Measurements from ENCODE around the gene RAP1GAP2.
A peak's percentile ranks its signal among the peaks of the same experiment; 100 is the strongest.
"Not testable (repeated sequence)": the region's sequence is repeated elsewhere in the genome, so short reads cannot be mapped to it uniquely, and the experiment has no call there.

Gene RAP1GAP2

DNA sequence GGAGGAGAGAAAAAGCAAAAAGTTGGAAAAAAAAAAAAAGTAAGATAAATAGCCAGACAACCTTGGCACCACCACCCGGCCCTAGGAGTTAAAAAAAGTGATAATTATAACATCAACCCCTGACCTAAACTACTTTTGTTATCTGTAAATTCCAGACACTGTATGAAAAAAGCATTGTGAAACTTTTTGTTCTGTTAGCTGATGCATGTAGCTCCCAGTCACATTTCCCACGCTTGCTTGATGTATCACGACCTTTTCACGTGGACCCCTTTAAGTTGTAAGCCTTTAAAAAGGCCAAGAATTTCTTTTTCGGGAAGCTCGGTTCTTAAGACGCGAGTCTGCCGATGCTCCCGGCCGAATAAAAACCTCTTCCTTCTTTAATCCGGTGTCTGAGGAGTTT, 10.9 kb upstream of the RAP1GAP2 start:
- not testable (repeated sequence) for H3K4me1 ChIP-seq (ENCODE audit: control insufficient read depth, insufficient read depth, low read length, poor library complexity, severe bottlenecking); H3K9me3 ChIP-seq (ENCODE audit: control insufficient read depth, low read length); H3K27me3 ChIP-seq (replicated peaks; ENCODE audit: control insufficient read depth, insufficient read depth, low read length, poor library complexity, severe bottlenecking); DNase-seq; H3K27ac ChIP-seq (ENCODE audit: insufficient read depth, low read length, poor library complexity, severe bottlenecking); H3K36me3 ChIP-seq (ENCODE audit: control insufficient read depth, insufficient read depth, low read length); H3K4me3 ChIP-seq (ENCODE audit: insufficient read depth, low read depth, low read length, poor library complexity, severe bottlenecking)

DNA sequence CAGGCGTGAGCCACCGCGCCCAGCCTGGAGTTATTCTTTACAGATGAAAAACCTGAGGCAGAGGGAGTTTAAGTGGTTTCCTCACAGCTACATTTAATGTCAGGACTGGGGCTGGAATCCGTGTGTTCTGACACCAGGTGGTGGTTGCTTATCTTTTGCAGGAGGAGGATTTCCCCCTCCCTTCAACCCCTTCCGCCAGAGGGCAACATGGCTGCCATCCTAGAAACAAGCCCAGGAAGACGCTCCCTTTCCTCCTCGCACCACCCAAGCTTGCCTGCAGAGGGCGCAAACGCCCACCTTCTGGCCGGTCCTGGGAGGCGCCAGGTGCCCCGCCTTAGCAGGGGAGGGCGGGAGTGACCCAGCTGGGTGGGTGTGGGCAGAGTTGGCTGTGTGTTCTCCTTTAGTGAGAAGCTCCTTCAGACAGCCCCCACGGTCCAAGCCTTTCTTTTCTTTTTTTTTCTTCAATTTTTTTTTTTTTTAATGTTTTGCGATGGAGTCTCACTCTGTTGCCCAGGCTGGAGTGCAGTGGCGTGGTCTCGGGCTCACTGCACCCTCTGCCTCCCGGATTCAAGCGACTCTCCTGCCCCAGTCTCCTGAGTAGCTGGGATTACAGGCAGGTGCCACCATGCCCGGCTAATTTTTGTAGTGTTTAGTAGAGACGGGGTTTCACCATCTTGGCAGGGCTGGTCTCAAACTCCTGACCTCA, 9.9 kb upstream of the RAP1GAP2 start:
- H3K4me3 ChIP-seq (ENCODE audit: insufficient read depth, low read depth, low read length, poor library complexity, severe bottlenecking), result no peak overlapping the region
- no peaks in the 10 kb centered on the region for H3K9me3 ChIP-seq (ENCODE audit: control insufficient read depth, low read length)
- no peak overlapping the region for H3K27ac ChIP-seq (ENCODE audit: insufficient read depth, low read length, poor library complexity, severe bottlenecking)
- peaks cover 18% of the 10 kb centered on the region for H3K4me1 ChIP-seq (ENCODE audit: control insufficient read depth, insufficient read depth, low read length, poor library complexity, severe bottlenecking)
- no peaks in the 10 kb centered on the region for H3K36me3 ChIP-seq (ENCODE audit: control insufficient read depth, insufficient read depth, low read length)
- peak; percentile 81 to 87 (median 83) for DNase-seq
- H3K27me3 ChIP-seq (replicated peaks; ENCODE audit: control insufficient read depth, insufficient read depth, low read length, poor library complexity, severe bottlenecking), result no peaks in the 10 kb centered on the region

DNA sequence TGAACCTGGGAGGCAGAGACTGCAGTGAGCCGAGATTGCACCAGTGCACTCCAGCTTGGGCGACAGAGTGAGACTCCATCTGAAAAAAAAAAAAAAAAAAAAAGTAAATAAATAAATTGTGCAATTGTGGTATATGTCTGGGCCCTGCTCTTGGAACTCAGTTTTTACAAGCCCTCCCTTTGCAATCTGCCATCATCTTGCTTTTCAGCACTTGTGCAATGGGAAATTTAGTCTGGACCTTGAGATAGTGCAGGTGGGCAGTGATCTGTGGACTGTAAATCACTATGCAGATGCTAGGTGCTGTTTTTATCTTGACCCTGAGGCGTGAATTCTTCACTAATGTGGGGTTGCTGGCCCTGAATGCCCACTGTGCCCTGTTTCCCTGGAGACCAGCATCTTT, 6.5 kb upstream of the RAP1GAP2 start:
- Histone ChIP-seq H3K4me3 (ENCODE audit: insufficient read depth, low read depth, low read length, poor library complexity, severe bottlenecking) (no peak overlapping the region), H3K36me3 (ENCODE audit: control insufficient read depth, insufficient read depth, low read length) (no peaks in the 10 kb centered on the region), H3K27ac (ENCODE audit: insufficient read depth, low read length, poor library complexity, severe bottlenecking) (no peak overlapping the region), H3K27me3 (replicated peaks; ENCODE audit: control insufficient read depth, insufficient read depth, low read length, poor library complexity, severe bottlenecking) (no peaks in the 10 kb centered on the region), H3K4me1 (ENCODE audit: control insufficient read depth, insufficient read depth, low read length, poor library complexity, severe bottlenecking) (peaks cover 49% of the 10 kb centered on the region), H3K9me3 (ENCODE audit: control insufficient read depth, low read length) (no peaks in the 10 kb centered on the region)
- no peak for DNase-seq

DNA sequence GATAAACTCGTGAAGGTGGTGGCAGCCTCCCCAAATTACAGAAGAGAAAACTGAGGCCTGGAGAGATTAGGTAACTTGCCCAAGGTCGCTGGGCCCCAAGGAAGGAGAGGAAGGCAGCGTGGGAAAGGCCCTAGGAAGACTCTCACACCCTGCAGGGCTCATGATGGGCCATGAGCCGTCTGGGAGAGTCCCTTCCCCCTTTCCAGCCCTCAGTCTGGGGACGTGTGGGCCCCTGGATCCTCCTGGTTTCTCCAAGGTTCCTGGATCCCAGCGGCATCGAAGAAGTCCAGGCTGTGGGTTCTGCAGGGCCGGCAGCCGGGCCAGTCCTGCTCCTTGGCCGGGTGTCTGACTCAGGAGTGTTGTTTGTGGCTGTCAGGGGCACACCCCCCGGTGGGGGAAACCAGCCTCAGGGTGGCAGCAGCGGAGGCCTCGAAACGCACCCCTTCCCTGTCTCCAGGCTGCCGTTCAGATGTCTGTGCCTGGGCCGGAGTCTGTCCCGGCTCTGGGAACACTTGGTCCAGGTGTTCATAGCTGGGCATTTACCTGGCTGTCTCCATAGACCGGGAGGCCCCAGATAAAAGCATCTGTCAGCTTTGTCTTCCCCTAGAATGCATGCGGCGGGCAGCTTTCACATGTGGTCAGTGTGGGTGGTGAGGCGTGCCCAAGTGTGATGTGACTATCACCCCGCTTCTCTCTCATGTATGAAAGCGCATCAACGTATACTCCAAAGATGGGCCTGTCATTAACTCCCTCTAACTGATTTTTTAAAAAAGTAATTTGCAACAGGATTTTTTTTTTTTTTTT, 3.7 kb upstream of the RAP1GAP2 start:
- DNase-seq, result peak; percentile 46 to 78 (median 58)
- no peak overlapping the region for H3K4me3 ChIP-seq (ENCODE audit: insufficient read depth, low read depth, low read length, poor library complexity, severe bottlenecking)
- H3K9me3 ChIP-seq (ENCODE audit: control insufficient read depth, low read length), result no peaks in the 10 kb centered on the region
- H3K4me1 ChIP-seq (ENCODE audit: control insufficient read depth, insufficient read depth, low read length, poor library complexity, severe bottlenecking), result peaks cover 56% of the 10 kb centered on the region
- H3K27ac ChIP-seq (ENCODE audit: insufficient read depth, low read length, poor library complexity, severe bottlenecking), result no peak overlapping the region
- no peaks in the 10 kb centered on the region for H3K36me3 ChIP-seq (ENCODE audit: control insufficient read depth, insufficient read depth, low read length)
- no peaks in the 10 kb centered on the region for H3K27me3 ChIP-seq (replicated peaks; ENCODE audit: control insufficient read depth, insufficient read depth, low read length, poor library complexity, severe bottlenecking)

DNA sequence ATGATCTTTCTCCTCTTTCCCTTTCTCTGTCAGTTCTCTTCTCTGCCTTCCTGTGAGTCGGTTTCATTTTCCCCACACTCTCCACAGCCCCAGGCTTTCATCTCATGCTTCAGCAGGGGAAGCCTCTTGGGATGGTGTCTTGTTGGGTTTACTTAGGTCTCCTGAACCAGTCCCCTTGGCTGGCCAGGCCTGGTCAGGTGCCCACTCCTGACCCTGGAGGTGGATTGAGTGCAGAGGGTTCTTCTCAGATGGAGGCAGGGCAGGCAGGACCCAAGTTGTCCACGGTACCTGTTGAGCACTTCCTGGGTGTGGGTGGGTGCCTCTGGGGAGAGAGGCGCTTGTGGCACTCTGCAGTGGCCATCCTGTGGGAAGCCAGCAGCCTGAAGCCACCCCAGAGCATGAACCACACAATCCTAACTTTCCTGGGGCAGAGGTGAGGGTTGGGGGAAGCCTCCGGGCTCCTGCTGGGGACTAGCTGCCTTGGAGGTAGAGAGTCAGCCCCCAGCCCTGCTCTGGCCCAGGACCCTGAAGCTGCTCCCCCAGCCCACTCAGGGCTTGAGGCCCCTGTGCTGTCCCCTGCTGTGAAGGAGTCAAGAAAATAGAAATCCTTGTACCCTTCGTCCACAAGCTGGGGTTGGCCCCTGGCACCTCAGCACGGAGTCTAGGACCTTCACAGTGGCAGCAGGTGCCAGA, 2.0 kb upstream of the RAP1GAP2 start:
- Histone ChIP-seq H3K4me3 (ENCODE audit: insufficient read depth, low read depth, low read length, poor library complexity, severe bottlenecking) (peak overlapping the region; percentile 49), H3K4me1 (ENCODE audit: control insufficient read depth, insufficient read depth, low read length, poor library complexity, severe bottlenecking) (peaks cover 67% of the 10 kb centered on the region), H3K27ac (ENCODE audit: insufficient read depth, low read length, poor library complexity, severe bottlenecking) (peak overlapping the region; percentile 23), H3K9me3 (ENCODE audit: control insufficient read depth, low read length) (no peaks in the 10 kb centered on the region), H3K36me3 (ENCODE audit: control insufficient read depth, insufficient read depth, low read length) (no peaks in the 10 kb centered on the region), H3K27me3 (replicated peaks; ENCODE audit: control insufficient read depth, insufficient read depth, low read length, poor library complexity, severe bottlenecking) (no peaks in the 10 kb centered on the region)
- DNase-seq, result no peak

DNA sequence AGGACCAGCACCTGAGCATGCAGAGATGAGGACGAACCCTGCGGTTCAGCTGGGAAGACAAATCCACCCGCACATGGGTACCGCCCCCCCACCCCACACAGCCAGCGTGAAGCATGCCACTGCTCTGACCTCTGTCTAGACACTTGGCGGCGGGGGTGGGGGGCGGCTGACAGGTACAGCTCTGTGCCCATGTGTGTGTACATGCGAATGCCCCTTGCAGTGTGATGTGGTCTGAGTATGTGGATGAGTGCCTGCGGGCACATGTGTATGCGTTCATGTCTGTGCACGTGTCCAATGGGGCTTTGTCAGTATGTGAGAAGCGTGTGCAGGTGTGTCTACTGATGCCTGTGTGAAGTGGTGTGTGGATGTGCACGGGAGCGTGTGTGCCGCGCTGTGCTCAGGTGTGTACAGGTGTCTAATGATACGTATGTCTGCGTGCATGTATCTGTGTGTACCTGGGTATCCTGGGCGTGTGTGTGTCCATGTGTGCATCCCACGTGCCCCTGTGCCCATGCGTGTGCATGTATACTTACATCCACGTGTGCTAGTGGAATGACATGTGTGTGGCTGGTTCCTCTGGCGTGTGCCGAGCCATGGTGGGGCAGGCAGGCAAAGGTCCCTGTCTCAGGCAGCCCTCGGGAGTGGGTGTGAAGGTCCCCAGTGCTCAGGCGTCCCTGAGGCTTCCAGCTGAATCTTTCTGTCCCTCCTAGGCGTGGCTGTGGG, 636 bp upstream of the RAP1GAP2 start:
- DNase-seq, result peak in 2 of 3 donors; percentile 17 to 24
- Histone ChIP-seq H3K27me3 (replicated peaks; ENCODE audit: control insufficient read depth, insufficient read depth, low read length, poor library complexity, severe bottlenecking) (no peaks in the 10 kb centered on the region), H3K36me3 (ENCODE audit: control insufficient read depth, insufficient read depth, low read length) (peaks cover 7% of the 10 kb centered on the region), H3K4me3 (ENCODE audit: insufficient read depth, low read depth, low read length, poor library complexity, severe bottlenecking) (peak overlapping the region; percentile 78), H3K27ac (ENCODE audit: insufficient read depth, low read length, poor library complexity, severe bottlenecking) (peak overlapping the region; percentile 50), H3K9me3 (ENCODE audit: control insufficient read depth, low read length) (no peaks in the 10 kb centered on the region), H3K4me1 (ENCODE audit: control insufficient read depth, insufficient read depth, low read length, poor library complexity, severe bottlenecking) (peaks cover 73% of the 10 kb centered on the region)

DNA sequence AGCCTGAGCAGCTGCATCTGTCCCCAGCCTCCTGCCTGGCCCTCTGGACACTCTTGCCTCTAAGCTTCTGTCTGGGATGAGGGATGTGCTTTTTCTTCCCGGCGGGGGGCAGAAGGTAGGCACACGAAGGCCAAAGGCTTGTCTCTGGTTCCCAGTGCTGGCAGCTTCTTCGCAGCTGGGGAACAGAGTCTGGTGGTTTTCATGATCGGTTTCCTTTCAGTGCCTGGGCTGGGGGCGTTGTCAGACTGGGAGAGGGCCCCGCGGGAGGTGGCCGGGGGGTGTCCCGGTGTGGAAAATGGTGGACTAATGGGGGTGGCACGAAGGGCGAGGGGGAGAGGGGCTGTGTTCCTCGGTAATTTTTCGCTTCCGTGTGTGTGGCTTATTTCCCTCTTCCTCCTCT, 988 bp downstream of the RAP1GAP2 start:
- H3K9me3 ChIP-seq (ENCODE audit: control insufficient read depth, low read length), result no peaks in the 10 kb centered on the region
- no peak for DNase-seq
- H3K4me1 ChIP-seq (ENCODE audit: control insufficient read depth, insufficient read depth, low read length, poor library complexity, severe bottlenecking), result peaks cover 57% of the 10 kb centered on the region
- H3K27ac ChIP-seq (ENCODE audit: insufficient read depth, low read length, poor library complexity, severe bottlenecking), result peak overlapping the region; percentile 50
- peak overlapping the region; percentile 78 for H3K4me3 ChIP-seq (ENCODE audit: insufficient read depth, low read depth, low read length, poor library complexity, severe bottlenecking)
- peaks cover 15% of the 10 kb centered on the region for H3K36me3 ChIP-seq (ENCODE audit: control insufficient read depth, insufficient read depth, low read length)
- no peaks in the 10 kb centered on the region for H3K27me3 ChIP-seq (replicated peaks; ENCODE audit: control insufficient read depth, insufficient read depth, low read length, poor library complexity, severe bottlenecking)

DNA sequence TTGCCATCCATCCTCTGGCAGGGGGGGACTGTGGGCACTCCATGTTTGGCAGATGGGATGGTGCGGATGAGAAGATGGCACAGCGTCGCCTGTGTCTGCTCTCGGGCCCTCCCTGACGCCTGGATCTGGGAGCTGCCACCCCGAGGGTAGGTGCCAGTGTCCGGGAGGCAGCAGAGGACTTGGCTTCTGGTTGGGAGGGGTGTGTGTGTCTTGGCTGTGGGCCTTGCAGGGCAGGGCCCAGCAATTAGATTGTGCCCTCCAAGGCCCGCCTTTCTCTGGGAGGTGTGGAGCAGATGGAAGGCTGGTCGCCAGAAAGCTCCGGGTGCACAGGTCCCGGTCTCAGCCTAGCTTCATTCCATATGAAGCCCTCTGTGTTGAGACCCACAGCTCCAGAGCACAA, 1.4 kb downstream of the RAP1GAP2 start:
- no peak for DNase-seq
- H3K4me1 ChIP-seq (ENCODE audit: control insufficient read depth, insufficient read depth, low read length, poor library complexity, severe bottlenecking), result peaks cover 53% of the 10 kb centered on the region
- peak overlapping the region; percentile 78 for H3K4me3 ChIP-seq (ENCODE audit: insufficient read depth, low read depth, low read length, poor library complexity, severe bottlenecking)
- H3K27me3 ChIP-seq (replicated peaks; ENCODE audit: control insufficient read depth, insufficient read depth, low read length, poor library complexity, severe bottlenecking), result no peaks in the 10 kb centered on the region
- H3K9me3 ChIP-seq (ENCODE audit: control insufficient read depth, low read length), result no peaks in the 10 kb centered on the region
- peaks cover 17% of the 10 kb centered on the region for H3K36me3 ChIP-seq (ENCODE audit: control insufficient read depth, insufficient read depth, low read length)
- H3K27ac ChIP-seq (ENCODE audit: insufficient read depth, low read length, poor library complexity, severe bottlenecking), result peak overlapping the region; percentile 25

DNA sequence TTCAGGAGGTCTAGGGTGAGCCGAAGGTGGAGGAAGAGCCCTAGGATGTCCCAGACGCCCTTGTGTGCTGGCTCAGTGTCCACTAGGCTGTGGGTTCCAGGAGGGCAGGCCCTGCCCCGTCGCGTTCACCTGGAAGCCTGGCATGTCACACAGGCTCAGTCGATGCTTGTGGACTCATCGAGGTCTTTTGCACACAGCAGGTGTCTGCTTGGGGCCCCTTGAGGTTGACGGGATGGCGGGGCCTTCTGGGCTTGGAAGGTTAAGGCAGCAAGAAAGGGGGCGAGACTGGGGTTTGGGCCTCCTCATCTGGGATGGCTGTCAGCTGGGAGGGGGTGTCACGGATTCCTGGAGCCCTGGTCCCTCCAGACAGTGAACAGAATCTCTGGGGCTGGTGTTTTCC, 1.9 kb downstream of the RAP1GAP2 start:
- H3K27ac ChIP-seq (ENCODE audit: insufficient read depth, low read length, poor library complexity, severe bottlenecking), result peak overlapping the region; percentile 25
- H3K36me3 ChIP-seq (ENCODE audit: control insufficient read depth, insufficient read depth, low read length), result peaks cover 22% of the 10 kb centered on the region
- no peaks in the 10 kb centered on the region for H3K27me3 ChIP-seq (replicated peaks; ENCODE audit: control insufficient read depth, insufficient read depth, low read length, poor library complexity, severe bottlenecking)
- no peaks in the 10 kb centered on the region for H3K9me3 ChIP-seq (ENCODE audit: control insufficient read depth, low read length)
- peaks cover 49% of the 10 kb centered on the region for H3K4me1 ChIP-seq (ENCODE audit: control insufficient read depth, insufficient read depth, low read length, poor library complexity, severe bottlenecking)
- no peak for DNase-seq
- peak overlapping the region; percentile 12 for H3K4me3 ChIP-seq (ENCODE audit: insufficient read depth, low read depth, low read length, poor library complexity, severe bottlenecking)

Measured in effector memory CD4-positive, alpha-beta T cell (primary cell).